HL-60 (cell line): ENCODE measurements around the gene DHFR2.

Experiments used
- DNase-seq, 2 experiments: peaks; one replicate each; pipeline ENCODE4 v3.0.0-alpha.2; 2010 to 2020; ENCODE audit warnings: low read depth in 1 of 2, low spot score in 1 of 2
- H3K27ac ChIP-seq: fragments of 250-450 bp; sonication (Bioruptor Pico); replicated peaks from 2 replicates; pipeline ENCODE4 v1.5.1; 2020; ENCODE audit warnings: mild to moderate bottlenecking, moderate library complexity
- H3K27me3 ChIP-seq: fragments of 250-450 bp; sonication (Bioruptor Pico); 2 replicates; pipeline ENCODE4 v1.5.1; 2021; ENCODE audit warnings: mild to moderate bottlenecking, moderate library complexity; ENCODE audit not compliant: insufficient read depth, poor library complexity, severe bottlenecking
- H3K4me3 ChIP-seq: replicated peaks from 2 replicates; pipeline ENCODE4 v1.5.1; 2011; ENCODE audit warnings: mild to moderate bottlenecking, control low read depth, low read length; ENCODE audit not compliant: insufficient read depth
- CTCF ChIP-seq: IDR thresholded peaks from one replicate; pipeline ENCODE4 v1.5.1; 2011; ENCODE audit warnings: low read length, control low read depth, inconsistent platforms; ENCODE audit not compliant: insufficient read depth
- GABPA ChIP-seq: IDR thresholded peaks from 2 replicates; pipeline ENCODE4 v1.6.1; 2012; ENCODE audit warnings: low read depth
- POLR2AphosphoS5 ChIP-seq: IDR thresholded peaks from 2 replicates; pipeline ENCODE4 v1.6.1; 2012; ENCODE audit warnings: low read depth
- REST ChIP-seq: IDR thresholded peaks from 2 replicates; pipeline ENCODE4 v1.6.1; 2012; ENCODE audit warnings: low read depth; ENCODE audit not compliant: insufficient replicate concordance
- SPI1 ChIP-seq: IDR thresholded peaks from 2 replicates; pipeline ENCODE4 v1.6.1; 2012; ENCODE audit warnings: low read depth, mild to moderate bottlenecking, borderline replicate concordance

DHFR2 gene

GRCh38 chr3:94069194-94069813 is 6.6 kb upstream of the DHFR2 start:
- DNase-seq: no peak
- no peak overlapping the region for H3K4me3 ChIP-seq
- no peak overlapping the region for H3K27ac ChIP-seq
- TF ChIP-seq GABPA: no peak
- TF ChIP-seq CTCF: peak; percentile 14
- no peaks in the 10 kb centered on the region for H3K27me3 ChIP-seq

- H3K27me3 ChIP-seq: no peaks in the 10 kb centered on the region
- no peak overlapping the region for H3K4me3 ChIP-seq
- no peak overlapping the region for H3K27ac ChIP-seq
- no peak for DNase-seq
- TF ChIP-seq POLR2AphosphoS5: no peak
- TF ChIP-seq CTCF: no peak
- TF ChIP-seq SPI1: no peak
- TF ChIP-seq REST: no peak
- no peak for TF ChIP-seq GABPA
Observed at GRCh38 chr3:94066506-94067500, 4.1 kb upstream of the DHFR2 start.

- no peak for DNase-seq
- Histone ChIP-seq H3K27me3 (no peaks in the 10 kb centered on the region), H3K4me3 (no peak overlapping the region), H3K27ac (no peak overlapping the region)
- TF ChIP-seq REST (no peak), SPI1 (no peak), POLR2AphosphoS5 (no peak), GABPA (no peak), CTCF (no peak)
Observed at GRCh38 chr3:94065819-94066480, 3.2 kb upstream of the DHFR2 start.
